MM.1S (cell line): ENCODE measurements around the gene ERC2.
"Not testable (repeated sequence)": the region's sequence is repeated elsewhere in the genome, so short reads cannot be mapped to it uniquely, and the experiment has no call there.

Experiments used
- DNase-seq: peaks from one replicate; pipeline ENCODE4 v3.0.0-alpha.2; 2015
- H2AFZ ChIP-seq: fragments of 300-600 bp; sonication (generic); 2 replicates; pipeline ENCODE4 v1.6.0; 2016; ENCODE audit warnings: antibody characterized with exemption, low read length
- H3F3A ChIP-seq: fragments of 300-600 bp; sonication (generic); 2 replicates; pipeline ENCODE4 v1.6.1; 2016; ENCODE audit warnings: mild to moderate bottlenecking, antibody characterized with exemption, low read length, moderate library complexity, mixed read lengths; ENCODE audit not compliant: insufficient read depth
- H3K27ac ChIP-seq: fragments of 300-600 bp; sonication (generic); 2 replicates; pipeline ENCODE4 v1.5.1; 2016; ENCODE audit warnings: mild to moderate bottlenecking, low read length
- H3K27me3 ChIP-seq: fragments of 300-600 bp; sonication (generic); replicated peaks from 2 replicates; pipeline ENCODE4 v1.6.0; 2016; ENCODE audit warnings: low read length; ENCODE audit not compliant: insufficient read depth
- H3K36me3 ChIP-seq: fragments of 300-600 bp; sonication (generic); replicated peaks from 2 replicates; pipeline ENCODE4 v1.6.1; 2016; ENCODE audit warnings: mild to moderate bottlenecking, low read length, mixed read lengths; ENCODE audit not compliant: insufficient read depth
- H3K4me1 ChIP-seq: fragments of 300-600 bp; sonication (generic); 2 replicates; pipeline ENCODE4 v1.6.1; 2016; ENCODE audit warnings: low read length, mixed read lengths
- H3K4me2 ChIP-seq: fragments of 300-600 bp; sonication (generic); 2 replicates; pipeline ENCODE4 v1.6.0; 2016; ENCODE audit warnings: low read depth, low read length
- H3K4me3 ChIP-seq: fragments of 300-600 bp; sonication (generic); 2 replicates; pipeline ENCODE4 v1.5.1; 2016; ENCODE audit warnings: low read length, mixed read lengths
- H3K79me2 ChIP-seq: fragments of 300-600 bp; sonication (generic); 2 replicates; pipeline ENCODE4 v1.6.1; 2016; ENCODE audit warnings: mixed run types, low read length, mixed read lengths
- H3K9ac ChIP-seq: fragments of 300-600 bp; sonication (generic); 2 replicates; pipeline ENCODE4 v1.6.1; 2016; ENCODE audit warnings: low read length, mixed read lengths
- H3K9me2 ChIP-seq: fragments of 300-600 bp; sonication (generic); replicated peaks from 2 replicates; pipeline ENCODE4 v1.6.1; 2016; ENCODE audit warnings: mild to moderate bottlenecking, low read length, mixed read lengths; ENCODE audit not compliant: insufficient read depth
- H3K9me3 ChIP-seq: fragments of 300-600 bp; sonication (generic); replicated peaks from 2 replicates; pipeline ENCODE4 v1.6.1; 2016; ENCODE audit warnings: mild to moderate bottlenecking, low read length, mixed read lengths; ENCODE audit not compliant: insufficient read depth
- H4K20me1 ChIP-seq: fragments of 300-600 bp; sonication (generic); 2 replicates; pipeline ENCODE4 v1.6.1; 2016; ENCODE audit warnings: mild to moderate bottlenecking, low read length, moderate library complexity, mixed read lengths; ENCODE audit not compliant: insufficient read depth
- EZH2 ChIP-seq: fragments of 300-600 bp; sonication (generic); optimal IDR thresholded peaks from 2 replicates; pipeline ENCODE3; 2017; ENCODE audit warnings: low read depth, mild to moderate bottlenecking, antibody characterized with exemption, low read length, mixed read lengths
- EZH2phosphoT487 ChIP-seq: fragments of 300-600 bp; sonication (generic); IDR thresholded peaks from 2 replicates; pipeline ENCODE4 v1.6.1; 2018; ENCODE audit warnings: antibody characterized with exemption, low read length
- TF ChIP-seq, protein P1 (sequence below): fragments of 300-600 bp; sonication (generic); IDR thresholded peaks from 2 replicates; pipeline ENCODE4 v1.5.1; 2016; ENCODE audit warnings: antibody characterized with exemption, low read length, mixed read lengths

The ERC2 gene

GRCh38 chr3:56022619-56023018 is 445.6 kb downstream of the ERC2 start:
- Histone ChIP-seq H3K9me3 (no peaks in the 10 kb centered on the region), H3K9ac (no peak overlapping the region), H3K9me2 (no peaks in the 10 kb centered on the region), H3K27ac (no peak overlapping the region), H2AFZ (no peak overlapping the region), H4K20me1 (no peaks in the 10 kb centered on the region), H3K36me3 (no peaks in the 10 kb centered on the region), H3K4me3 (no peak overlapping the region), H3K79me2 (no peaks in the 10 kb centered on the region), H3K4me2 (no peak overlapping the region), H3F3A (no peaks in the 10 kb centered on the region), H3K27me3 (no peaks in the 10 kb centered on the region), H3K4me1 (no peaks in the 10 kb centered on the region)
- no peak for TF ChIP-seq EZH2phosphoT487
- no peak for TF ChIP-seq EZH2
- DNase-seq, result no peak

GRCh38 chr3:56019490-56020146 is 448.6 kb downstream of the ERC2 start:
- Histone ChIP-seq H3K4me3 (no peak overlapping the region), H3K4me1 (no peaks in the 10 kb centered on the region), H3K36me3 (no peaks in the 10 kb centered on the region), H4K20me1 (no peaks in the 10 kb centered on the region), H3K9me3 (no peaks in the 10 kb centered on the region), H2AFZ (no peak overlapping the region), H3K79me2 (no peaks in the 10 kb centered on the region), H3K27ac (no peak overlapping the region), H3F3A (no peaks in the 10 kb centered on the region), H3K4me2 (no peak overlapping the region), H3K27me3 (no peaks in the 10 kb centered on the region), H3K9me2 (no peaks in the 10 kb centered on the region), H3K9ac (no peak overlapping the region)
- DNase-seq, result no peak
- TF ChIP-seq EZH2phosphoT487, result no peak
- TF ChIP-seq, protein P1, sequence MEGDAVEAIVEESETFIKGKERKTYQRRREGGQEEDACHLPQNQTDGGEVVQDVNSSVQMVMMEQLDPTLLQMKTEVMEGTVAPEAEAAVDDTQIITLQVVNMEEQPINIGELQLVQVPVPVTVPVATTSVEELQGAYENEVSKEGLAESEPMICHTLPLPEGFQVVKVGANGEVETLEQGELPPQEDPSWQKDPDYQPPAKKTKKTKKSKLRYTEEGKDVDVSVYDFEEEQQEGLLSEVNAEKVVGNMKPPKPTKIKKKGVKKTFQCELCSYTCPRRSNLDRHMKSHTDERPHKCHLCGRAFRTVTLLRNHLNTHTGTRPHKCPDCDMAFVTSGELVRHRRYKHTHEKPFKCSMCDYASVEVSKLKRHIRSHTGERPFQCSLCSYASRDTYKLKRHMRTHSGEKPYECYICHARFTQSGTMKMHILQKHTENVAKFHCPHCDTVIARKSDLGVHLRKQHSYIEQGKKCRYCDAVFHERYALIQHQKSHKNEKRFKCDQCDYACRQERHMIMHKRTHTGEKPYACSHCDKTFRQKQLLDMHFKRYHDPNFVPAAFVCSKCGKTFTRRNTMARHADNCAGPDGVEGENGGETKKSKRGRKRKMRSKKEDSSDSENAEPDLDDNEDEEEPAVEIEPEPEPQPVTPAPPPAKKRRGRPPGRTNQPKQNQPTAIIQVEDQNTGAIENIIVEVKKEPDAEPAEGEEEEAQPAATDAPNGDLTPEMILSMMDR, result no peak
- no peak for TF ChIP-seq EZH2

DNA sequence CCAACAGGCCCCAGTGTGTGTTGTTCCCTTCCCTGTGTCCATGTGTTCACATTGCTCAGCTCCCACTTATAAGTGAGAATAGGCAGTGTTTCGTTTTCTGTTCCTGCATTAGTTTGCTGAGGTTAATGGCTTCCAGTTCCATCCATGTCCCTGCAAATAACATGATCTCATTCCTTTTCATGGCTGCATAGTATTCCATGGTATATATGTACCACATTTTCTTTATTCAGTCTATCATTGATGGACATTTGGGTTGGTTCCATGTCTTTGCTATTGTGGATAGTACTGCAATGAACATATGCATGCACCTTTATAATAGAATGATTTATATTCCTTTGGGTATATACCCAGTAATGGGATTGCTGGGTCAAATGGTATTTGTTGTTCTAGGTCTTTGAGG is 452.9 kb downstream of the ERC2 start:
- H3K9me2 ChIP-seq, H3K27ac ChIP-seq, H3K4me1 ChIP-seq, H3K27me3 ChIP-seq, DNase-seq, H3K79me2 ChIP-seq, H3K9ac ChIP-seq, H3K36me3 ChIP-seq, H3K4me2 ChIP-seq, H3K9me3 ChIP-seq, H2AFZ ChIP-seq, H3K4me3 ChIP-seq, H3F3A ChIP-seq, H4K20me1 ChIP-seq: not testable (repeated sequence)

DNA sequence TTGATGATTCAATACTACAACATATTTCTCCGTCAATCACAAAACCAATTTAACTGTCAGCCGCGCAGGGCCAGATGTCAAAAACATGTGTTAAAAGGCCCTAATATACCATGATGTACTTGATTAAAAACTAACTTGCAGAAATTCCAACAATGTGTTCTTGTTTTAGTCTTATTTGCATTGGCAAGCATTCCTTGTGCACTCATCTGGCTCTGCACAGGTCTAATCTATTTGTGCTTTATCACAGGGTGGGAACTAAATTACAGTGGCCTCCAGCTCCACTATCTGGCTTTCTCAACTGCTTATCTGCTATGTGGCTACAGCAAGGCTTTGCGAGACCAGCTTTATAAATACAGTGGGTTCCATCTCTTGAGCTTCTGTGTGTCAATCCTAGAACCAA is 455.5 kb downstream of the ERC2 start:
- H3K27ac ChIP-seq, result no peak overlapping the region
- H2AFZ ChIP-seq, result no peak overlapping the region
- H3K79me2 ChIP-seq, result no peaks in the 10 kb centered on the region
- H3K4me3 ChIP-seq, result no peak overlapping the region
- TF ChIP-seq EZH2, result no peak
- TF ChIP-seq, protein P1, result no peak
- no peak for TF ChIP-seq EZH2phosphoT487
- H3K4me2 ChIP-seq, result no peak overlapping the region
- H3K4me1 ChIP-seq, result no peaks in the 10 kb centered on the region
- H3K9ac ChIP-seq, result no peak overlapping the region
- no peaks in the 10 kb centered on the region for H3K27me3 ChIP-seq
- no peaks in the 10 kb centered on the region for H4K20me1 ChIP-seq
- H3K36me3 ChIP-seq, result no peaks in the 10 kb centered on the region
- no peaks in the 10 kb centered on the region for H3K9me2 ChIP-seq
- no peaks in the 10 kb centered on the region for H3F3A ChIP-seq
- no peak for DNase-seq
- H3K9me3 ChIP-seq, result no peaks in the 10 kb centered on the region
